Stimulated activated CD4-positive, alpha-beta T cell treated with anti-CD3 and anti-CD28 coated beads, Interleukin-4, amount 100 ng/mL, for 4 hours (primary cell): ENCODE data around the gene PRIMPOL.
"Not testable (repeated sequence)": the region's sequence is repeated elsewhere in the genome, so short reads cannot be mapped to it uniquely, and the experiment has no call there.

Experiments
- DNase-seq, 2 experiments: peaks; one replicate each; pipeline ENCODE4 v3.0.0-alpha.2; 2020

PRIMPOL gene

DNA sequence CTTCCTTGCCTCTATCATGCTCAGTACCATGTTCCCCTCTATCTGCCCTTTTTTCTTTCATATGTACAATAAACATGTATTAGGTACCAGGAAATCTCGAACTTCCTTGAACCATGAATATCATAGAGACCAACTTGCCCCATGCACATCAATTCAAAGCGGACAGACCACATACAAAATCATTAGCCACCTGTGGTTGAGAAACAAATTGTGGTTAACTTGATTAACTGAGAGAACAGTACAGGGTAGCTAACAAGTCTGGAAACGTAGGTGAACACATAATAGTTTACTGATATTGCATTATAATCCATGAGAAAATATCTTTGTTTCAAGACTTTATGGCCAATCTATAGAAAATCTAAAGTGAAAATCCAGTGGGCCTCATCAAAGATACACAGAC lies 8.5 kb upstream of the PRIMPOL start:
- no peak for DNase-seq

DNA sequence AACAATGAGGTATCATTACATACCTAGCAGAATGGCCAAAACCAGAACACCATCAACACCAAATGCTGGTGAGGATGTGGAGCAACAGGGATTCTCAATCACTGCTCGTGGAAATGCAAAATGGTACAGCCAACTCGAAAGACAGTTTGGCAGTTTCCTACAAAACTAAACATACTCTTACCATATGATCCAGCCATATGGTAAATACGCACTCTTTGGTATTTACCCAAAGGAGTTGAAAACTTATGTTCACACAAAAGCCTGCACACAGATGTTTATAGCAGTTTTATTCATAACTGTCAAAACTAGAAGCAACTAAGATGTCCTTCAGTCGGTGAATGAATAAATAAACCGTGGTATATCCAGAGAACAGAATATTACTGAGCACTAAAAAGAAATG lies 8.1 kb upstream of the PRIMPOL start:
- no peak for DNase-seq

DNA sequence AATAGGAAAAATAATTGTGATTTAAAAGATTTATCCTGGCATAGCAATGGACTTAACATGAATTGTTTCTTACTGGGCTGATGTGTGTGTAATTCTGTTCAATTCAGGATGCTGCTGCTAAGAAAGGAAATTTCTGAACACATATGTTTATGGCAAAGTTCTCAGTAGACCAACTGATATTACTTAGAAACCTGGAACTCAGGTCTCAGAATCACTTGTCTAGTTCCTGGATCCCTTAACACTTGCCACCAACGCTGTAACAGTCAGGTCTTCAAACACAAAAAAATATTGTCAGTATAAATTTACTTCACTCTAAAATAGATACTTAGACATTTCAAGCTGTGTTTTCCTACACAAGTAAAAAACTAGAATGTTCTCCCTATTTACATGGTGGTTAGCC lies 5.8 kb upstream of the PRIMPOL start:
- DNase-seq, result no peak

DNA sequence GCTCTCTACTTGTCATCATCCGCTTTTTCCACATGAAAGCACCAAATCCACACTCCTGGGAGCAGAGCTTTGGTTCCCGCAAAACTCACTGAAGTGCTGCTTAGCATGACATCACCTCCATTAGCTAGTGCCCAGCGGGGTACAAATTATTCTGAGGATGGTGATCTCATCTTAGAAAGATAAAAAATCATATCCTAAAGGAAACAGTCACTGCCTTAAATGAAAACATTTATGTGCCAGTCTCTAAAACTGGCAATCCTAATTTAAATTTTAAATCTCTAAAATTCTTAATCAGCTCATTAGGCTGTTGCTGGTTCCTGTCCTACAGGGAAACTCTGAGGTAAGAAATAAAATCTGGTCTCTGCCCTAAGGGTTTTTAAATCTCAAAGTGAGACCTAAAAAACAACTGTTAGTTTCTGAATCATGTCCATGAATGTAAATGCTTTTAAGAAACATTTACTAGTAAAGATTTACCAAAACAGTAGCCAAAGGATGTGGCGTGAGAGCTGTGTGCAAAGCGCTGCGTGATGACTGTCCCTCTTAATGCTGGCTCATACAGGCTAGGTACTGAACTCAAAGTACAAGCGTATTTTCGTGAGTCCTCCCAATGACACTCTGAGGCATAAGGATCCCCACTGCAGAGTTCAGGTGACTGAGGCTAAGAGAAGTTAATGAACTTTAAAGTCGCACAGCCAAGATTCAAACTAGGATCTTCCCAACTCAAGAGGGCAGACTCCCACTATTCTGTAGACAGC lies 4.8 kb upstream of the PRIMPOL start:
- no peak for DNase-seq

DNA sequence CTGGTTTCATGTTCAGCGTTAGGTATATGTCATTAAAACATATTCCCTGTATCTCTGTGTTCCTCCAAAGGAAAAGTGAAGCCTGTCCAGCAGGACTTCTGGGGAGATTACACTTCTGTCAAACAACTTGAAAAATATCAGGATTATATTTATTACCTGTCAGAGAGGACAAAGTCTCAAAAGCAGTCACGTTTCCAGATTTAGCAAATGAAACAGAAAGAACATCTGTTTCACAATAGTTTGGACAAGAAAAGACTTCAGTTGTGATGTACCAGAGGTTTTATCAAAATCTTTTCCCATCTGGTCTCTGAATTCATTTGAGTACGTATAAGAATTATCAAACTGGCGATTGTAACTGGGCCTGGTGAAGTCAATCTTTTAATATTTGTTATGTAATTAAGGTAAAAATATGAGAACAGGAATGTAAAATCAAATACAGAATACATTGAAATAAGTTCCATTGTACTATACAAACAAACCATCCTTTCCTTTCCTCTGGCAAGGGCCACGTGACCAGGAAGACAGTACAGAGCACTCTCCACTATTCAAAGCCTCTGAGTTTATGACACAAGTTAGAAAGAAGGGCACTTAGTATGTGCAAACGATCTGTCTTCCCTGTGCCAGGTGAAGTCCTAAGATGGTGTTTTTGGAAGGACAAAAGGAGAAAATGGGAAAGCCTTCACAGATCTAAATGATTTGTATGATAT lies 3.5 kb upstream of the PRIMPOL start:
- DNase-seq, result no peak

DNA sequence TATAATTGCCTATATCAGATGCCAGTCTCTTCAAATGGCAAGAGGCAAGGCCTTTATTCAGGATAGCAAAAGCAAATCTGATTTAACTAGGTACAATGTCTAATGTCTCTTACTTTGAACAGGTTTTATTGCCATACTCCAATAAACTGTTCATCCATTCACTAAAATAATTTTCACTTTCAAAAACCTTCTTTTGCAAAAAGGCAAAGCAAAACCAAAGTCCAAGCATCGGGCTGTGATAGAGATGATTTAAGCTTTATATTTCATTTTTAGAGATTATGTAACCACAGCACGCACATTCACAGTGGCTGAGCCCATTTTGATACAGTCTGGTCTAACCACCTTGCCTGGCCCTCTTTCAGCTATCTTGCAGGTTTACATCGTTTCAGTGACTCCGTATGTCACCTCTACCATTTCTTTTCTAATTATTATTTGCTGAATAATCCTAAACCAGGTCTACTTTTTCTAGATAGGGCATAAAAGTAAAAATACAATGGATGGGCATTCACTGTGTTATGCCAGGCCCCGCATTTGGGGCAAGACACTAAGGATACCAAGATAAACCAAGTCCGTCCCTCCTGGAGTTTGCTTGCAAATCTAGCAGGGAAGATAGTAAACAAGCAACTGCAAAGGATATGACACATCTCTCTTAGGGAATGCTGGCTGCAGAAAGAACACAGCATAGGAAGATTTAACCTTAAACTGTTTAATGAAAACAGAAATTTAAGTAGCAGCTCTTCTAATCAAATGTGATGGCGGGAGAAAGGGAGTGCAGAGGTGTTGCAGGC lies 2.1 kb upstream of the PRIMPOL start:
- DNase-seq, result no peak

DNA sequence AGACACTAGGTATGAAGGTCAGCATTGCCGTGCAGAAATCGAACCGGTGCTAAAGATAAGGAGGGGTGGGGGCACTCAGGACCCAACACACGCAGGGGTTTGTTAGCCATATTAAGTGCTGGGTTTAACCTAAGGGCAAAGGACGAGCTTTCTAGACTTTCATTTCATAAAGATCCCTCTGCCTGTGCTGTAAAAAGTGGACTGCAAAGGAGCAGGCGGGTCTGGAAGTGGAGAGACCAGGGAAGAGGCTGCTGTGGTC lies 1.6 kb upstream of the PRIMPOL start:
- DNase-seq, result no peak

DNA sequence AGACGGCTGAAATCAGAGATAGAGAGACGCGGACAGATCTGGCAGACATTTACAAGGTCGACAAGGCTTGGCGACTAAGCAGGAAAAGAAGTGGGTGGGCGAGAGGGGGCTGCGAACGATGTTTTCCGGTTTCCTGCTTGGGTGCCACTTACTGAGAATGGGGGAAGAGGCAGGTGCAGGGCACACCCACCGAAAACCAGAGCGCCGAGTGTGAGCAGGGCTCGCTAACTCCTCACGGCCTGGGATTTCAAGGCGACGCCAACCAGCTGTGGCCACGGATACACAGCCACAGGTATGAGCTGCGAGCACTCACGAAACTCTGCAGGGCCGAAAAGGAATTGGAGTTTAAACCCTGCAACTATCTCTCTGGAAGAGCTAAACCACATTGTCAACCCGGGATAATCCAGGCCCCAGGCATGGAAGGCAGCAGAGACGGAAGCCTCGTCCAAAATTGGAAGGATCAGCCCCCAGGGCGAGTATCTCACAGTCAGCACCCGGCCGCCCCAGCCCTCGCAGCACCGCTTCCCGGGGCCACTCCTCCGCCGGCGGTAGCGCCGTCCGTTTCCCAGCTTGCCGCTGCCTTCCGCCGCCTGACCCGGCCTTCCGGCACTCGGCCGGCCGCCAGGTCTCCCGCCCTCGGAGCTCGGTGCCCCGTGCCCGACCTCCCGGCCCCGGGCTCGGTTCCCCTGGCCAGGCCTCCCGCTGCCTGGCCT lies 1.1 kb upstream of the PRIMPOL start:
- peak; percentile 44 to 46 for DNase-seq

DNA sequence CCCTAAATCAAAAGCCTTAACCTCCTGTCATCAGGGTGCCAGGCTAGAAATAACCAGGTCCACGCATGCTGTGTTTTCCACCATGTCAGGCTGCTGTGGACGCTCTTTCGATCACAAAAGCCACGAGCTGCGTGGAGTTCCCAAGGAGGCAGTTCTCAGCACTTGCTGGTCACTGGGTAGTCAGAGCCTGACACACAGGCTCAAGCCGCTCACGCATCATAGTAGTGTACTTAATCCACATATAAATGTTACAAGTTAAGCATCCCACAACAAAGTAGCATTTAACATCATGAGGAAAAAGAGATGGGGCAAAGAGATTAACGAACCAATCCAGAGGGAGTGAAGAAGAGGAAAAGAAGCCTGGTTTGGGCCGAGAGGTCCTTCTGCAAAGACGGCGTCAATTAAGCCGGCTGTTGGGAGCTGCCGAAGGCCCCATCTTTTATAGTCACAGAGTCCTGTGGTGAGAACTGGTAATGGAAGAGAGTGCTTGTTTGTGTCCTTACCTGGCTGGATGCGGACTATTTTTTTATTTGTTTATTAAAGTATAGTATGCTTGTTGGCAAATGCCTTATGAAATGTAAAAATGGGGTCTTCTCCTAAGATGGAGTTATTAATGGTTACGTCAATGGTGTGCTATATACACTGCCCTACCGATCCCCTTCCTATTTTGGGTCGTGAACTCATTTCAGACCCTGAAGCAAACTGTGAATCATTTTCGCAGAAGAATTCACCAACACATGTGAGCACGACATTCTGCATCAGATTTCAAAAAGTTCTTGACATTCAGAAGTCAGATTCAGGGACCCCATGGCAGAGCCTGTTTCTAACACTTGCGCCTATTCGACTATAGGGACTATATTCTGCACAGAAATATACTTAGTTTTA lies 675 bp downstream of the PRIMPOL start:
- no peak for DNase-seq

DNA sequence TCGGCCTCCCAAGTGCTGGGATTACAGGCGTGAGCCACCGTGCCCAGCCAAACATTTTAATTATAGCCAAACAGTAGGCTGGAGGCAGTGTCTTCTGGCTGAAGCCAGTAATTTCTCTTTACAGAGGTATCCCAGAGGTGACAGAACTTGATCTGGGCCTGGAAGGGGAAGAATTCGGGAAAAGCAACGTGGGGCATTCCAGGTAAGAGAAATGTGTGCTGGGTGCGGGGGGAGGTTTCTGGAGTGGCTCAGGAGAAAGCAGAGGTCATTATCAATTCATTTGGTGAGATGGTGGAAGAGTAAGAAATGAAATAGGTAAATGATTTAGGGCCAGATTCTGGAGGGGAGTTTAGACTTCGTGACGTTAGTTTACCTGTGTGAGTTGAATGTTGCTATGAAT lies 2.4 kb downstream of the PRIMPOL start:
- no peak for DNase-seq

DNA sequence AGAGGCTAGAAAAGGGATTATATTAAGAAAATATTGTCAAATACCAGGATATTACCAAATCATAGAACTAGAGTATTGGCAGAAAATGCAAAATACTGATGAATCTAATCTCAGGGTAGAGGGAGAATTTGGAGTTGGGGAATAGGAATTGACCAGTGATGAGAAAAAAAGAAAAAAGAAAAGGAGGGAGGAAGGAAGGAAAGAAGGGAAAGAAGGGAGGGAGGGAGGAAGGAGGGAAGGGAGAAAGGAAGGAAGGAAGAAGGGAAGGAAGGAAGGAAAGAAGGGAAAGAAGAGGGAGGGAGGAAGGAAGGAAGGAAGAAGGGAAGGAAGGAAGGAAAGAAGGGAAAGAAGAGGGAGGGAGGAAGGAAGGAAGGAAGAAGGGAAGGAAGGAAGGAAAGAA lies 3.1 kb downstream of the PRIMPOL start:
- not testable (repeated sequence) for DNase-seq

DNA sequence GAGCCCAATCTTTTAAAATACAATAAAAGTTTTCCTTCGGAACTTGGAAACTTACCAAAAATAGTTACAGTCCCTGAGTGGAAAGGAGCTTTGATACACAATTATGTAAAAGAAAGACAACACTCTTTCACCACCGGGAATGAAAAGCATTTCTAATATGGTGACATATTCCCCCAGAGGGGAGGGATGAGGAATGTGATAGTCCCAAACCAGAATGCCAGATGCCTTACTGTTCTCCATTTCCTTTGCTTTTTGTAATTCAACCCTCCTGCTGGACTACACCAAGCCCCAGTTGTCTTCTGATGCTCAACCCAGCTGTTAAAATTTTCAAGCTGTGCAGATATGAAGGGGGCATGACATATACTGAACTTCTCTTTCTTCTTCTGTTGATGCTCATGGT lies 4.1 kb downstream of the PRIMPOL start:
- no peak for DNase-seq

DNA sequence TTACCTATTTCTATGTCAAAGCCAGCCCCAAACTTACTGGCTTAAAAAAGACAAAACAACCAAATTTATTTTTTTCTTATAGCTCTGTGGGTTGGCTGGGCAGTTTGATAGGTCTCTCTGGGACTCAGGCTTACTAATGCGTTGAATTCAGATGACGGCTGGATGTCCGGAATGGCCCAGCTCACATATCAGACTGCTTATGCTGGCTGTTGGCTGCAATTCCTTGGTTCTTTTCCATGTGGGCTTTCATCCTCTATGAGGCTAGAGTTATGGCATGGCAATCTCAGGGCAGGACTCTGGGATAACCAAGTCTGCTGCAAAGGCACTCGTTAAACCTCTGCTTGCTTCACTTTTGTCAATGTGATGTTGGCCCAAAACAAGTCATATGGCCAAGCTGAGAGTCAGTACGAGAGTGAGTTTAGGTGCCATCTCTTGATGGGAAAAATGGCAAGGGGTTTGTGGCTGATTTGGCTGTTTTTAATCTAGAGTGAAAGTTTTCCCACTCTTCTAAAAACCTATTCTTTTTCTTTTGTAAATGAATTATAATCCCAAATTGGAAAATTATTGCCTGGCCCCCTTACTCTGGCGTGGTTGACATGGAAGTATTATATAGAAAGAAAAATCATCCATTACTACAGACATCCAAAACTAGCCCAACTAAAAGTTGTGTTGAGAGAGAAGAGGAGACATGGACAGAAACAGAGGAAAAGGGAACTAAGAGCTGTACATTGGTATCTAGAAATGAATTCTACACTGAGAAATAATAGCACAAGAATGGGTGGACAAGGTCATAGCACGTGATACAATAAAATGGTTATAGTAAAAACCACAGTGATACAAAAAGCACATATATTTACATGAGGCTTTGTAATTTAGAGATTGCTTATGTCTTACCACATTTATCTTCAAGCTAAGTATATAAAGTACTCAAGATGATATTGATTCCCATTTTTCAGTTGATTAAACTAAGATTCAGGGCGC lies 6.6 kb downstream of the PRIMPOL start:
- DNase-seq, result no peak

DNA sequence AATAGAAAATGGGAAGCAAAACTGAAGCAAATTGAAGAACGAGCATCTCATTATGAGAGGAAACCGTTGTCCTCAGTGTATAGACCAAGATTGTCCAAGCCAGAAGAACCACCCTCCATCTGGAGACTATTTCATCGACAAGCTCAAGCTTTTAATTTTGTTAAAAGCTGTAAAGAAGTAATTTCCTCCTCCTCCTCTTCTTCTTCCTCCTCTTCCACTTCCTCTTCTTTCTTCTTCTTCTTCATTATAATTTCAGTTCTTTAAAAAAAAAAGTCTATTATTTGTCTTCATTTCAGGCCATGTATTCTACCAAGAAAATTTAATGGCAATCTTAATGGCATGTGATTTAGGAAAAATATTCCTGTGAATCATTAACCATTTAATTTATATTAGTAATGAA lies 7.6 kb downstream of the PRIMPOL start:
- DNase-seq, result no peak

DNA sequence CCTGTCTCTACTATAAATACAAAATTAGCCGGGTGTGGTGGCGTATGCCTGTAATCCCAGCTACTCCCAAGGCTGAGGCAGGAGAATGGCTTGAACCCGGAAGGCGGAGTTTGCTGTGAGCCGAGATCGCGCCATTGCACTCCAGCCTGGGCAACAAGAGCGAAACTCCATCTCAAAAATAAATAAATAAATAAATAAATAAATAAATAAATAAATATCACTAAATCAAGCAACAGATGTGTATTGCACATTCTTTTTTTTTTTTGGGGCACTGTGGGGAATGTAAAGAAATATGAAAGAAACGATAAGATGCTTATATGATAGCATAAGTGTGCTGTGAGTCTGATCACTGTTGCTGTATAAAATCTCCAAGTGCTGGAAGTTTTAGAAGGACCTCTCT lies 8.3 kb downstream of the PRIMPOL start:
- DNase-seq, result not testable (repeated sequence)

DNA sequence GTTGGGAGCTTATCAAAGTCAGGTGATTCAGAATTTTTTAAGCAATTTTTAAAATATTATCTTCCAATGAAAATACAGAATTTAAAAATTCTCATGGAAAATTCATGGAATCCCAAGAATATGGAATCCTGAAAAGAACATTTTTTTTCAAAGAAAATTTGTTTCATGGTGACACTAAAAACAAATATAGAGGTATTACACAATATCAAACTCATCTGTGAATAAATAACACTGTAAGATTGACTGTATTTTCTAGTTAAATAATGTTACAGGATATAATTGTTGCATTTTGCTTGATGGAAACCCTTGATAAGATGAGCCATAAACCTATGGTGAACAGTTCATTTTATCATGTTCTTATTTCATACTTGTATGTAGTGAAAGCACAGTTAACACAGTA lies 11.4 kb downstream of the PRIMPOL start:
- no peak for DNase-seq

DNA sequence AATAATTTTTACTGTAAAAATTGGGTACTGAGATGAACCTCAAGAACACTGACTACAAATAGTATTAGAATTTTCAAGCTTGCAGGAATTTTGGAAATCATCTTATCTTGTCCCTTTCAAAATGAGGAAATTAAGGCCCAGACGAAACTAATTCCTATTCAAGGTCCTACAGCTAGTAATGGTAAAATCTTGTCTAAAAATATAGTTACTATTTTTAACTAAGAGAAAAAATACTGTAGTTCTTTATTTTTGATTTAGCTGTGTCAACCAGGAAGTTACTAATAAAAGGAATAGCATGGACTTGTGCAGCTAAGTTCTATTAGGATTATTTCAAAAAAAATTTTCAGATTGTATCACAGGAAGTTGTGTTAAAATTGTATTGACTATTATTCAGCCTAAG lies 12.7 kb downstream of the PRIMPOL start:
- no peak for DNase-seq

DNA sequence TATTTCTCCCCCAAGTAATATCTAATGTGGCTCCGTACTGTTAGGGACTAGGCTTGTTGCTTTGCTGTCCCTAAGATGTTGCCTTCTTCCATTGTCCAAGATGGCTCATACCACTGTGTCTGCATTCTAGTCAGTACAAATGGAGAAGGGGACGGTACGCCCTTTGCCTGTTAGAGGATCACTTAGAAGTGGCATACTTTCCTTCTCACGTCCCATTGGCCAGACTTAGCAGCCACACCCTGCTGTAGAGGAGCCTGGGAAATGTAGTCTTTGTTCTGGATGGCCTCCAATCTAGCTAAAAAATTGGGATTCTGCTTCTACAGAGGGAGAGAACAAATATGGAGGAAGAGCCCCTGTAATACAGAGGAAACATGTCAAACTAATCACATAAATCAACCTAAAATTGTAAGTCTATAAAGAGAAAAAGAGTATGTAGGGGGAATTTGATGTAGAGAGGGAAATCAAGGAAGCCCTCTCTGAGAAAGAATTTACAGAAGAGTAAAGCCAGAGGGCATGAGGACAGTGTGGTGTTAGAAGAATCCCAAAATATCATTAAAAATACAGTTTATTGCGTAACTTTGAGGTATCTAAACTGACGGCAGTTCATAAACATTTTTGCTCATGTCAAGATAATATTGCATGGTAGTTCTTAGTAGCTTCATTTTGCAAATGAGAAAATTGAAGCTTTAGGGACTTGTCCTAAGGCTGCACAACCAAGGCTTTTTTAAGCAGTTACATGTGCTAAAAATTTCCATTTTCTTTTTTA lies 15.1 kb downstream of the PRIMPOL start:
- no peak for DNase-seq

DNA sequence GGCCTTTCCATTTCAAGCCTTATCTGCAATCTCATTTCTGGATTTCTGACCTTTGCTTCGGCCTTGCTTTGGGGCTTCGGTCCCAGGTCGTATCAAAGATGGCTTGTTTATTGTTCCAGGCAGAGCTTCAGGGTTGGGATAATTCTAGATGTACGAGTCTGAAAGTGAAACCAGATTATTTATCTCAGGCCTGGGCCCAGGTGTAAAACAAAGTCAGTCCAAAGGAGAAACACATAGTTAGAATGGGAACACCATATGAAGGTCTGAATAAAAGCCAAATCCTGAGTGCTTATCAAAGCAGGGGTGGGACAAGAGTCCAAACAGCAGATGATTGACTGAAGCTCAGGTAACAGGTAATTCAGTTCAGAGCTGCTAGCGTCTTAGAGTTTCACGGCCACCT lies 17.1 kb downstream of the PRIMPOL start:
- DNase-seq, result no peak

DNA sequence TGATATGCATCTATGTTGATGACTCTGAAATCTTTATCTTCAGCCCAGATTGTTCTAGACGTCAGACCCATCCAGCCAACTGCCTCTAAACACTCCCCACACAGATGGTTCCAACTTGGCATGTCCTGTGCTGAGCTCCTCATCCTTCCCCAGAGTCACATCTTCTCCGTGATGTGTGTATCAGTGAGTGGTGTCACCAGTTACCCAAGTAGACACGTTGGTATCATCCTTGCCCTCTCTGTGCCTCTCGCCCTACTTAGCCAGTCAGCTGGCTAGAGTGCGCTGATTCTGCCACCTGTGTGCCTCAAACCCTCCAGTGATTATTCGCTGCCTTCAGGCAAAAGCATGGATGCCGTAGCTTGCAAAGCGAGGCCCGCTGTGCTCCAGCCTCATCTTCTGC lies 18.6 kb downstream of the PRIMPOL start:
- no peak for DNase-seq
